Measurements from ENCODE around the gene KDM4C. TPM values are rescaled to one million over a fixed set of nuclear protein-coding genes. Genes with fewer than 3 reads are reported as not detected.

The KDM4C gene
- total and polyA plus RNA-seq, 2 of the 13 experiments (the other 11 are each of a cell fraction or from before 2014, with no cell fraction given) = 19.4 to 23.6 TPM

GRCh38 chr9:6733831-6734230 lies 23.9 kb upstream of the KDM4C start:
- BruUV-seq (replicated peaks) = no TSS peak
- FAIRE-seq (no peak), DNase-seq (ENCODE audit: low spot score) (no peak), ATAC-seq (no peak)
- ChIA-PET POLR2A (no interaction called here), CTCF (ENCODE audit: low intra/inter-chr PET ratio, low total read pairs) (no interaction called here)
- Histone ChIP-seq H3K27me3 (ENCODE audit: control insufficient read depth in 1 of 2, insufficient read depth in 2 of 2, low read length in 2 of 2) (no peaks in the 10 kb centered on the region), H3K4me2 (ENCODE audit: low read depth, low read length) (no peak overlapping the region), H3K36me3 (replicated peaks in 1 of 2; ENCODE audit: control insufficient read depth in 1 of 2, insufficient read depth in 2 of 2, low read length in 2 of 2) (no peaks in the 10 kb centered on the region), H3K4me3 (replicated peaks in 1 of 3; ENCODE audit: insufficient read depth in 1 of 3, low read depth in 2 of 3, low read length in 3 of 3) (no peak overlapping the region), H3K27ac (ENCODE audit: extremely low read length, insufficient read depth, low read length) (no peak overlapping the region), H3K79me2 (ENCODE audit: insufficient read depth, low read length) (no peaks in the 10 kb centered on the region), H2AFZ (ENCODE audit: low read length) (no peak overlapping the region), H4K20me1 (ENCODE audit: insufficient read depth, low read length) (no peaks in the 10 kb centered on the region), H3K9ac (ENCODE audit: insufficient read depth, low read depth, low read length) (no peak overlapping the region), H3K9me3 (ENCODE audit: low read length) (no peaks in the 10 kb centered on the region), H3K4me1 (ENCODE audit: insufficient read depth, low read length) (peaks cover 18% of the 10 kb centered on the region)
- TF ChIP-seq ZNF138 (CRISPR knock-in tag; IDR thresholded peaks at IDR 0.05; ENCODE audit: low read depth) = no peak
- TF ChIP-seq ZNF619 (CRISPR knock-in tag; IDR thresholded peaks at IDR 0.05) = no peak
- TF ChIP-seq JUND (CRISPR knock-in tag; IDR thresholded peaks at IDR 0.05) = no peak
- TF ChIP-seq ZNF703 (CRISPR knock-in tag; IDR thresholded peaks at IDR 0.05; ENCODE audit: borderline replicate concordance) = no peak
- no peak for TF ChIP-seq ZBTB49 (CRISPR knock-in tag; IDR thresholded peaks at IDR 0.05; ENCODE audit: borderline replicate concordance)
- in situ Hi-C loops (cut with HindIII; ENCODE audit: extremely low pct_ligation_motif_present, low pct_unique_long_range_greater_than_20kb) = no loop called here
- 99% methylated on average over 6 of the region's 6 CpGs for WGBS (ENCODE audit: low lambda C conversion rate)
- intact Hi-C loops (cut with micrococcal nuclease; ENCODE audit: unreplicated experiment) = no loop called here

- no peaks in the 10 kb centered on the region for H3K27me3 ChIP-seq (ENCODE audit: control insufficient read depth in 1 of 2, insufficient read depth in 2 of 2, low read length in 2 of 2)
- no peak overlapping the region for H3K9ac ChIP-seq (ENCODE audit: insufficient read depth, low read depth, low read length)
- H3K27ac ChIP-seq (ENCODE audit: extremely low read length, insufficient read depth, low read length) = no peak overlapping the region
- CTCF ChIA-PET (ENCODE audit: low intra/inter-chr PET ratio, low total read pairs) = no interaction called here
- H3K9me3 ChIP-seq (ENCODE audit: low read length) = no peaks in the 10 kb centered on the region
- WGBS (ENCODE audit: low lambda C conversion rate) = 86% methylated on average over 3 of the region's 3 CpGs
- ATAC-seq = no peak
- H2AFZ ChIP-seq (ENCODE audit: low read length) = no peak overlapping the region
- H3K36me3 ChIP-seq (replicated peaks in 1 of 2; ENCODE audit: control insufficient read depth in 1 of 2, insufficient read depth in 2 of 2, low read length in 2 of 2) = no peaks in the 10 kb centered on the region
- H3K4me3 ChIP-seq (replicated peaks in 1 of 3; ENCODE audit: insufficient read depth in 1 of 3, low read depth in 2 of 3, low read length in 3 of 3) = no peak overlapping the region
- H3K4me2 ChIP-seq (ENCODE audit: low read depth, low read length) = no peak overlapping the region
- no peaks in the 10 kb centered on the region for H3K79me2 ChIP-seq (ENCODE audit: insufficient read depth, low read length)
- peaks cover 18% of the 10 kb centered on the region for H3K4me1 ChIP-seq (ENCODE audit: insufficient read depth, low read length)
- DNase-seq (ENCODE audit: low spot score) = no peak
- POLR2A ChIA-PET = no interaction called here
- FAIRE-seq = no peak
- H4K20me1 ChIP-seq (ENCODE audit: insufficient read depth, low read length) = no peaks in the 10 kb centered on the region
- in situ Hi-C loops (cut with HindIII; ENCODE audit: extremely low pct_ligation_motif_present, low pct_unique_long_range_greater_than_20kb) = no loop called here
- BruUV-seq (replicated peaks) = no TSS peak
- intact Hi-C loops (cut with micrococcal nuclease; ENCODE audit: unreplicated experiment) = no loop called here
- TF ChIP-seq SCMH1 (CRISPR knock-in tag; IDR thresholded peaks at IDR 0.05; ENCODE audit: borderline replicate concordance) (no peak), DBP (CRISPR knock-in tag; IDR thresholded peaks at IDR 0.05; ENCODE audit: not compliant biosample characterization) (no peak), SKI (IDR thresholded peaks at IDR 0.05; ENCODE audit: partially characterized antibody) (no peak), SRF (IDR thresholded peaks at IDR 0.05; ENCODE audit: low read depth, low read length) (no peak), FOXP1 (IDR thresholded peaks at IDR 0.05) (no peak), FOXP1 (CRISPR knock-in tag; IDR thresholded peaks at IDR 0.05) (no peak), BCL6 (CRISPR knock-in tag; IDR thresholded peaks at IDR 0.05) (no peak), NFYC (CRISPR knock-in tag; IDR thresholded peaks at IDR 0.05) (no peak), PREB (CRISPR knock-in tag; IDR thresholded peaks at IDR 0.05) (no peak), ZNF256 (CRISPR knock-in tag; conservative IDR thresholded peaks at IDR 0.05) (no peak)
Observed at GRCh38 chr9:6735422-6735821, 22.4 kb upstream of the KDM4C start.
